Neural cell (in vitro differentiated cells): Measurements from ENCODE around the gene CHKB. TPM values are rescaled to one million over a fixed set of nuclear protein-coding genes. Genes with fewer than 3 reads are reported as not detected.

ENCODE experiments used
- H2AFZ ChIP-seq: fragments of 200-600, 300-800 bp; sonication (generic), shearing (Covaris generic); 2 replicates; pipeline ENCODE4 v1.6.0; 2014; ENCODE audit warnings: low read depth, mild to moderate bottlenecking, antibody characterized with exemption, low read length, moderate library complexity
- H3F3A ChIP-seq: fragments of 200-600 bp; shearing (Covaris generic); 2 replicates; pipeline ENCODE4 v1.6.1; 2016; ENCODE audit warnings: mild to moderate bottlenecking, moderate library complexity, mixed read lengths, antibody characterized with exemption, low read length; ENCODE audit not compliant: insufficient read depth, poor library complexity, severe bottlenecking
- H3K27ac ChIP-seq: fragments of 200-600, 300-800 bp; sonication (generic), shearing (Covaris generic); 2 replicates; pipeline ENCODE4 v1.5.1; 2014; ENCODE audit warnings: mild to moderate bottlenecking, low read length, moderate library complexity
- H3K27me3 ChIP-seq: fragments of 300-800, 200-600 bp; sonication (generic), shearing (Covaris generic); 2 replicates; pipeline ENCODE4 v1.6.0; 2014; ENCODE audit warnings: mild to moderate bottlenecking, low read depth, low read length, moderate library complexity; ENCODE audit not compliant: insufficient read depth
- H3K36me3 ChIP-seq: fragments of 300-800, 200-600 bp; sonication (generic), shearing (Covaris generic); 2 replicates; pipeline ENCODE4 v1.5.1; 2014; ENCODE audit warnings: mild to moderate bottlenecking, antibody characterized with exemption, low read length, moderate library complexity; ENCODE audit not compliant: insufficient read depth
- H3K4me2 ChIP-seq: fragments of 300-800, 200-600 bp; sonication (generic), shearing (Covaris generic); 2 replicates; pipeline ENCODE4 v1.6.0; 2014; ENCODE audit warnings: mild to moderate bottlenecking, low read length
- H3K4me3 ChIP-seq: fragments of 300-800, 200-600 bp; sonication (generic), shearing (Covaris generic); 2 replicates; pipeline ENCODE4 v1.5.1; 2014; ENCODE audit warnings: mild to moderate bottlenecking, low read length, moderate library complexity
- H3K79me2 ChIP-seq: fragments of 200-600 bp; shearing (Covaris generic); replicated peaks from 2 replicates; pipeline ENCODE4 v1.6.0; 2014; ENCODE audit warnings: mild to moderate bottlenecking, low read length, moderate library complexity; ENCODE audit not compliant: insufficient read depth
- H3K9ac ChIP-seq: fragments of 300-800, 200-600 bp; sonication (generic), shearing (Covaris generic); 2 replicates; pipeline ENCODE4 v1.6.1; 2016; ENCODE audit warnings: mild to moderate bottlenecking, low read length, mixed read lengths
- H3K9me2 ChIP-seq: fragments of 200-600 bp; shearing (Covaris generic); 2 replicates; pipeline ENCODE4 v1.6.1; 2016; ENCODE audit warnings: mild to moderate bottlenecking, low read length, mixed read lengths; ENCODE audit not compliant: insufficient read depth
- H3K9me3 ChIP-seq: fragments of 200-600, 300-800 bp; sonication (generic), shearing (Covaris generic); 2 replicates; pipeline ENCODE4 v1.6.1; 2016; ENCODE audit warnings: mild to moderate bottlenecking, mixed run types, low read length, moderate library complexity, mixed read lengths
- H4K20me1 ChIP-seq: fragments of 200-600 bp; shearing (Covaris generic); 2 replicates; pipeline ENCODE4 v1.6.1; 2016; ENCODE audit warnings: mild to moderate bottlenecking, mixed run types; ENCODE audit not compliant: insufficient read depth
- EP300 ChIP-seq: fragments of 450-650 bp; conservative IDR thresholded peaks from 2 replicates; pipeline ENCODE4 v1.6.1; 2014; ENCODE audit warnings: antibody characterized with exemption, mild to moderate bottlenecking, moderate library complexity; ENCODE audit not compliant: poor library complexity, severe bottlenecking
- EZH2 ChIP-seq: fragments of 200-600, 300-800 bp; shearing (Covaris generic), sonication (generic); IDR thresholded peaks from 2 replicates; pipeline ENCODE4 v1.6.1; 2014; ENCODE audit warnings: antibody characterized with exemption, low read length, borderline replicate concordance, mild to moderate bottlenecking; ENCODE audit not compliant: insufficient read depth, poor library complexity, severe bottlenecking
- MXI1 ChIP-seq: fragments of 450-650 bp; conservative IDR thresholded peaks from 2 replicates; pipeline ENCODE4 v1.6.1; 2014; ENCODE audit warnings: antibody characterized with exemption, mild to moderate bottlenecking; ENCODE audit not compliant: poor library complexity, severe bottlenecking
- POLR2AphosphoS5 ChIP-seq: IDR thresholded peaks from 2 replicates; pipeline ENCODE4 v1.6.1; 2012
- RAD21 ChIP-seq: fragments of 450-650 bp; conservative IDR thresholded peaks from 2 replicates; pipeline ENCODE4 v1.6.1; 2014; ENCODE audit warnings: antibody characterized with exemption, mild to moderate bottlenecking, moderate library complexity
- REST ChIP-seq: IDR thresholded peaks from 2 replicates; pipeline ENCODE4 v1.6.1; 2012; ENCODE audit warnings: borderline replicate concordance
- SMC3 ChIP-seq: fragments of 450-650 bp; conservative IDR thresholded peaks from 2 replicates; pipeline ENCODE4 v1.6.1; 2014; ENCODE audit warnings: antibody characterized with exemption, mild to moderate bottlenecking, moderate library complexity; ENCODE audit not compliant: poor library complexity
- TAF1 ChIP-seq: IDR thresholded peaks from 2 replicates; pipeline ENCODE4 v1.6.1; 2012; ENCODE audit warnings: low read depth
- polyA plus RNA-seq: library from polyadenylated mRNA; depleted of rRNA; stranded (reverse); fragments of >200 nt; gene quantifications from 2 replicates; pipeline ENCODE4 v1.2.3, GENCODE V29; 2014
- TF ChIP-seq, protein P1 (sequence below): fragments of 450-650 bp; IDR thresholded peaks from 2 replicates; pipeline ENCODE4 v1.5.1; 2014; ENCODE audit warnings: antibody characterized with exemption, mild to moderate bottlenecking, moderate library complexity; ENCODE audit not compliant: poor library complexity, severe bottlenecking

CHKB gene
- polyA plus RNA-seq, 1 donor from 2014 or later, result 173 TPM

DNA sequence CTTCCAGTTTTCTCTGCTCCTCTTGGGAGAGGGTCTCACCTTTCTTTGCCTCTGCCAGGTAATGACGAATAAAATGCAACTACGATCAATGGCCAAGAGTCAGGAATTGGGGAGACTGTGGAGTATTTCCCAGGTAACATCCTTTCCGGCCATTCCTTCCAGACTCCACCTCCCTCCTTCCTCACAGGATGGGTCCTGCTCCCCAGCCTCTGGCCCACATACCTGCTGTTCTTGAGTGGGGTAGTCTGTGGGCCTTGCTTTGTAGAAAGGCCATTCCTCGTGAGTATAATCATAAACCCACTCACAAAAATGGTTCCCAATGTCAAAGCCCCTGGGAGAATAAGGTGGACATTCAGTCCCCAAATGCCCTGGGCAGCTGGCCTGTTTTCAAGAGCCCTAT lies 2.9 kb downstream of the CHKB start:
- no peak overlapping the region for H2AFZ ChIP-seq
- H3K9ac ChIP-seq, result no peak overlapping the region
- no peaks in the 10 kb centered on the region for H3K36me3 ChIP-seq
- H3K9me2 ChIP-seq, result no peaks in the 10 kb centered on the region
- no peak overlapping the region for H3K27ac ChIP-seq
- H3F3A ChIP-seq, result no peaks in the 10 kb centered on the region
- no peaks in the 10 kb centered on the region for H4K20me1 ChIP-seq
- no peaks in the 10 kb centered on the region for H3K27me3 ChIP-seq
- no peak overlapping the region for H3K4me3 ChIP-seq
- no peak for TF ChIP-seq TAF1
- no peak for TF ChIP-seq REST
- TF ChIP-seq, protein P1, sequence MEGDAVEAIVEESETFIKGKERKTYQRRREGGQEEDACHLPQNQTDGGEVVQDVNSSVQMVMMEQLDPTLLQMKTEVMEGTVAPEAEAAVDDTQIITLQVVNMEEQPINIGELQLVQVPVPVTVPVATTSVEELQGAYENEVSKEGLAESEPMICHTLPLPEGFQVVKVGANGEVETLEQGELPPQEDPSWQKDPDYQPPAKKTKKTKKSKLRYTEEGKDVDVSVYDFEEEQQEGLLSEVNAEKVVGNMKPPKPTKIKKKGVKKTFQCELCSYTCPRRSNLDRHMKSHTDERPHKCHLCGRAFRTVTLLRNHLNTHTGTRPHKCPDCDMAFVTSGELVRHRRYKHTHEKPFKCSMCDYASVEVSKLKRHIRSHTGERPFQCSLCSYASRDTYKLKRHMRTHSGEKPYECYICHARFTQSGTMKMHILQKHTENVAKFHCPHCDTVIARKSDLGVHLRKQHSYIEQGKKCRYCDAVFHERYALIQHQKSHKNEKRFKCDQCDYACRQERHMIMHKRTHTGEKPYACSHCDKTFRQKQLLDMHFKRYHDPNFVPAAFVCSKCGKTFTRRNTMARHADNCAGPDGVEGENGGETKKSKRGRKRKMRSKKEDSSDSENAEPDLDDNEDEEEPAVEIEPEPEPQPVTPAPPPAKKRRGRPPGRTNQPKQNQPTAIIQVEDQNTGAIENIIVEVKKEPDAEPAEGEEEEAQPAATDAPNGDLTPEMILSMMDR, result no peak
- no peak for TF ChIP-seq MXI1
- no peak for TF ChIP-seq POLR2AphosphoS5
- no peak for TF ChIP-seq RAD21
- TF ChIP-seq EZH2, result no peak
- no peak for TF ChIP-seq EP300
- no peak for TF ChIP-seq SMC3
- no peak overlapping the region for H3K4me2 ChIP-seq
- no peaks in the 10 kb centered on the region for H3K9me3 ChIP-seq
- peaks cover 9% of the 10 kb centered on the region for H3K79me2 ChIP-seq

- Histone ChIP-seq H3K4me3 (no peak overlapping the region), H3K9me2 (no peaks in the 10 kb centered on the region), H3K4me2 (no peak overlapping the region), H3F3A (no peaks in the 10 kb centered on the region), H3K9ac (no peak overlapping the region), H3K79me2 (peaks cover 9% of the 10 kb centered on the region), H3K9me3 (no peaks in the 10 kb centered on the region), H2AFZ (no peak overlapping the region), H3K27me3 (no peaks in the 10 kb centered on the region), H3K27ac (no peak overlapping the region), H3K36me3 (no peaks in the 10 kb centered on the region), H4K20me1 (no peaks in the 10 kb centered on the region)
- TF ChIP-seq EZH2 (no peak), POLR2AphosphoS5 (no peak), EP300 (no peak)
Measured at GRCh38 chr22:50578776-50579310, 3.8 kb downstream of the CHKB start.
